Measurements from ENCODE around the gene ZNF467. TPM values are rescaled to one million over a fixed set of nuclear protein-coding genes. Genes with fewer than 3 reads are reported as not detected.

Gene ZNF467
- polyA plus RNA-seq, 1 experiment, result 0.14 TPM

DNA sequence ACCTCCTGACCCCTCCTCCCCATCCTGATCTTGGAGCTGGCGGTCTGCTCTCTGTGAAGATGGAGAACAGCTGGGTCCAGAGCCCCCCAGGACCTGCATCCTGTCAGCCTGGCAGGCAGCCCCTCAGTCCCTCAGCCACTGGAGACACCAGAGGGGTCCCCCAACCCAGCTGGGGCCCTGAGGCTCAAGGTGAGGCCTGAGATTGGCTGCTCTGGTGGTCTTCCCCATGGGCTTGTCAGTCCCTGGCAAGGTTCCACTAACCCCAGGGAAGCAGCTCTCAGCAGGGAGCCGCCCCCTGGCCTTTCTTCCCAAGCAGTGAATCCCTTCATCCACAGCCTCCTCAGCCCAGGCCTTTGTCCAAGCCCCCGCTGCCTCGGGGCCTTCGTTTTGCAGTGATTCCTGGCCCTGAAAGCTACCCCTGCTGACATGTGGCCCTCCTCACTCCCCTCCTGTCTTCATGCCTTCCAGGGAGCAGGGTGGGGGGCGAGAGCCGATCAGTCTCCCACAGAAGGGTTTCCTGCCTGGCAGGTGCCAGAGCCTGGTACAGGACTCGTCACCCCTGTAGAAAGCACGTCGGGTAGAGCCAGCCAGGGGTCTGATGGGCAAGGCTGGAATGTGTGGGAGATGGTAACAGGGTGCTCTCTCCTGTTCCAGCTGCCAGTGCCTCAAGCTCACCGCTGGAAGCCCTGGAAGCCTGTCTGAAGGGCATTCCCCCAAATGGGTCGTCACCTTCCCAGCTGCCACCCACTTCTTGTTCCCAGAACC, 48.5 kb downstream of the ZNF467 start:
- Histone ChIP-seq H3K9me3 (ENCODE audit: control insufficient read depth, insufficient read depth, low read length) (no peaks in the 10 kb centered on the region), H3K27ac (ENCODE audit: low read depth, low read length) (no peak overlapping the region), H3K4me3 (ENCODE audit: low read depth, low read length) (no peak overlapping the region), H3K27me3 (ENCODE audit: control insufficient read depth, insufficient read depth, low read length) (no peaks in the 10 kb centered on the region)
- CTCF ChIA-PET, result interaction anchor here (1.1 kb wide), 1 partner anchor 99 kb away, joined by 3 read pairs; no protein-coding TSS in a partner anchor
- DNase-seq (ENCODE audit: low read depth, low spot score), result no peak
- TF ChIP-seq, protein P1, sequence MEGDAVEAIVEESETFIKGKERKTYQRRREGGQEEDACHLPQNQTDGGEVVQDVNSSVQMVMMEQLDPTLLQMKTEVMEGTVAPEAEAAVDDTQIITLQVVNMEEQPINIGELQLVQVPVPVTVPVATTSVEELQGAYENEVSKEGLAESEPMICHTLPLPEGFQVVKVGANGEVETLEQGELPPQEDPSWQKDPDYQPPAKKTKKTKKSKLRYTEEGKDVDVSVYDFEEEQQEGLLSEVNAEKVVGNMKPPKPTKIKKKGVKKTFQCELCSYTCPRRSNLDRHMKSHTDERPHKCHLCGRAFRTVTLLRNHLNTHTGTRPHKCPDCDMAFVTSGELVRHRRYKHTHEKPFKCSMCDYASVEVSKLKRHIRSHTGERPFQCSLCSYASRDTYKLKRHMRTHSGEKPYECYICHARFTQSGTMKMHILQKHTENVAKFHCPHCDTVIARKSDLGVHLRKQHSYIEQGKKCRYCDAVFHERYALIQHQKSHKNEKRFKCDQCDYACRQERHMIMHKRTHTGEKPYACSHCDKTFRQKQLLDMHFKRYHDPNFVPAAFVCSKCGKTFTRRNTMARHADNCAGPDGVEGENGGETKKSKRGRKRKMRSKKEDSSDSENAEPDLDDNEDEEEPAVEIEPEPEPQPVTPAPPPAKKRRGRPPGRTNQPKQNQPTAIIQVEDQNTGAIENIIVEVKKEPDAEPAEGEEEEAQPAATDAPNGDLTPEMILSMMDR (IDR thresholded peaks at IDR 0.05; ENCODE audit: low read depth, low read length), result no peak
- POLR2A ChIA-PET, result no interaction called here

GRCh38 chr7:149723795-149724495, 49.4 kb downstream of the ZNF467 start:
- no peak for DNase-seq (ENCODE audit: low read depth, low spot score)
- CTCF ChIA-PET, result interaction anchor here (1.1 kb wide), 1 partner anchor 98 kb away, joined by 3 read pairs; no protein-coding TSS in a partner anchor
- TF ChIP-seq, protein P1 (IDR thresholded peaks at IDR 0.05; ENCODE audit: low read depth, low read length), result no peak
- H3K27ac ChIP-seq (ENCODE audit: low read depth, low read length), result no peak overlapping the region
- H3K9me3 ChIP-seq (ENCODE audit: control insufficient read depth, insufficient read depth, low read length), result peaks cover under 1% of the 10 kb centered on the region; the same call in 1 of the 2 replicates
- no peaks in the 10 kb centered on the region for H3K27me3 ChIP-seq (ENCODE audit: control insufficient read depth, insufficient read depth, low read length)
- no peak overlapping the region for H3K4me3 ChIP-seq (ENCODE audit: low read depth, low read length)
- POLR2A ChIA-PET, result no interaction called here

GRCh38 chr7:149723082-149723767, 50.2 kb downstream of the ZNF467 start:
- DNase-seq (ENCODE audit: low read depth, low spot score), result no peak
- TF ChIP-seq, protein P1 (IDR thresholded peaks at IDR 0.05; ENCODE audit: low read depth, low read length), result no peak
- ChIA-PET CTCF (interaction anchor here (1.1 kb wide), 1 partner anchor 97 kb away, joined by 3 read pairs; no protein-coding TSS in a partner anchor), POLR2A (no interaction called here)
- Histone ChIP-seq H3K27me3 (ENCODE audit: control insufficient read depth, insufficient read depth, low read length) (no peaks in the 10 kb centered on the region), H3K4me3 (ENCODE audit: low read depth, low read length) (no peak overlapping the region), H3K9me3 (ENCODE audit: control insufficient read depth, insufficient read depth, low read length) (peaks cover 7% of the 10 kb centered on the region; the same call in 1 of the 2 replicates), H3K27ac (ENCODE audit: low read depth, low read length) (no peak overlapping the region)

DNA sequence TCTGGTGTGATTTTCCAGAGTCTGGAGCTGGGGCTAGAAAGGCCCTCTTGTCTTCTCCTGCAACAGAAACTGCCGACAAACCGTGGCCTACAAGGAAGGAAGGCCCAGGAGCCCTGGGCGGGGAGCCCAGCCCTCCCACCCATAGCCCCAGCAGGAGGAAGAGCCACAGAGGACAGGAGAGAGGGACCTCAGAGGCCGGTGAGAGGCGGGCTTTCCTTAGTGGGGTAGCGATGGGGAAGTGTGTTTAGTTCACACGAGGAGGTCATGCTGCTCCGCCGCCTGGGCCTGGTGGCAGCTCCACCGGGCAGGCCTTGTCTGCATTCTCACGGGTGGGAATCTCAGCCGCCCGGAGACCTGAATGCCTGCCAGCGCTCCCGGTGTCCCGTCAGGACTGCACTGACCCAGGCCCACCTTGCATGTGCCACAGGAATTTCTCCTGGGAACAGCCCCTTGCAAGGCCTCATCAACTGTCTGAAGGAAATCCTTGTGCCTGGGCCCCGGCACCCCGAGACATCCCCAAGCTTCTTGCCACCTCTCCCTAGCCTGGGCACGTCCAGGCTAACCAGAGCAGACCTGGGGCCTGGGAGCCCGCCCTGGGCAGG, 50.9 kb downstream of the ZNF467 start:
- Histone ChIP-seq H3K9me3 (ENCODE audit: control insufficient read depth, insufficient read depth, low read length) (peaks cover 8% of the 10 kb centered on the region; the same call in 1 of the 2 replicates), H3K27ac (ENCODE audit: low read depth, low read length) (no peak overlapping the region), H3K27me3 (ENCODE audit: control insufficient read depth, insufficient read depth, low read length) (no peaks in the 10 kb centered on the region), H3K4me3 (ENCODE audit: low read depth, low read length) (no peak overlapping the region)
- ChIA-PET POLR2A (no interaction called here), CTCF (no interaction called here)
- TF ChIP-seq, protein P1 (IDR thresholded peaks at IDR 0.05; ENCODE audit: low read depth, low read length), result no peak
- DNase-seq (ENCODE audit: low read depth, low spot score), result no peak
